ENCODE results near the gene NUP205. TPM values are rescaled to one million over a fixed set of nuclear protein-coding genes. Genes with fewer than 3 reads are reported as not detected.

NUP205 gene
- total and polyA plus RNA-seq, 4 experiments from 2014 or later: 29.2 to 73.8 (median 49.6) TPM

DNA sequence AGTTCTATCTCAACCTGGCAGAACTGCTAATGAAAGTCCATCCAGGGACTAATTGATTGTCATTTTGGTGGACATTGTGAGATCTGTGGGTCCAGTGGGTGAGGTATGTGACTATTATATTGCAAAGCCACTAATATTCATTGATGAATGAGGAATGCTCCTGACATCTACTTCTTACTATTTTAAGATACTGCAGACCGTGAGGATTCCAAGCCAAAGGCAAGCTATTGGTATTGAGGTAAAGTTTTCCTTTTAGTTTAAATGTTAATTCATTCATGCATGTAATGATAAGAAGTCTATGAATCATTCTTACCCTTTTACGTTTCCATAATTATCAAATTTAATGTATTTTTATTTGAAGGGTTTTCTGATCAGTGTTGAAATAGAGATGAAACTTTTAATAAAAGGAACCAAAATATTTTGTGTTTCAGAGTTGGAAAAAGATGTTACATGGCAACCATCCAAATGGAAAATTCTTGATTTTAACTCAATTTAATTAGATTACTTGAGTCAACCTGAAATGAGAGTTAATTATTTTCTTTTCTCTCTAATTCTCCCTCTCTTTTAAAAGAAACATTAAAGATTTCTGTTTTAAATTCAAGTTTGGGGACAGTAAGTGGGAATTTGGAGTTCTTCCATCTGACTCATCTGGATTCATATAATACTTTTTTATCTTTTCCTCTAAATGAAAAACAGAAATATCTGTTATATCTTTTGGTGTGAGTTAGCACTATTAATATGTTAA is 39.6 kb downstream of the NUP205 start:
- Mint-ChIP-seq H3K36me3 (peaks cover 56 to 74% of the 10 kb centered on the region in 2 donors), H3K4me1 (no peaks in the 10 kb centered on the region), H3K27ac (no peak overlapping the region), H3K9me3 (no peaks in the 10 kb centered on the region), H3K27me3 (no peaks in the 10 kb centered on the region), H3K4me3 (no peak overlapping the region)
- intact Hi-C loops (cut with micrococcal nuclease): no loop called here
- no peak for DNase-seq
- POLR2A ChIA-PET (ENCODE audit: partially characterized antibody): no interaction called here
- Histone ChIP-seq H3K4me1 (ENCODE audit: insufficient read depth, low read length) (no peaks in the 10 kb centered on the region), H3K27me3 (ENCODE audit: insufficient read depth, low read length) (no peaks in the 10 kb centered on the region), H3K4me3 (ENCODE audit: low read length in 2 of 2) (no peak overlapping the region), H3K27ac (ENCODE audit: low read depth, low read length) (no peak overlapping the region), H3K9me3 (ENCODE audit: control insufficient read depth in 1 of 2, low read length in 2 of 2) (no peaks in the 10 kb centered on the region), H3K36me3 (ENCODE audit: insufficient read depth, low read length) (peaks cover 71% of the 10 kb centered on the region)
- CTCF ChIA-PET (ENCODE audit: partially characterized antibody): interaction anchor here (1.2 to 2.0 kb wide), 2 partner anchors 24 to 48 kb away, joined by 5 to 7 read pairs; no protein-coding TSS in a partner anchor

DNA sequence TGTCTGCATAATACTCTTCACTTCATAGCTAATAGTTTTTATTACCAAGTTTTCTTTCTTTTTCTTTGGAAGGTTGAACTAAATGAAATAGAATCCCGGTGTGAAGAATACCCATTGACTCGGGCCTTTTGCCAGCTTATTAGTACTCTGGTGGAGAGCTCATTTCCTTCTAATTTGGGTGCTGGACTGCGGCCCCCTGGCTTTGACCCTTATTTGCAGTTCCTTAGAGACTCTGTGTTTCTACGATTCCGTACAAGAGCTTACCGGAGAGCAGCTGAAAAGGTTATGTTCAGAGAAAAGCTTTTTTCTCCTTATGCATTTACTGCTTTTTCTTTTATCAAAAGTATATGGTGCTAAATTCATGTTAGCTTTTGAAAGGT is 40.2 kb downstream of the NUP205 start:
- H3K9me3 Mint-ChIP-seq: no peaks in the 10 kb centered on the region
- POLR2A ChIA-PET (ENCODE audit: partially characterized antibody): no interaction called here
- no peaks in the 10 kb centered on the region for H3K27me3 Mint-ChIP-seq

DNA sequence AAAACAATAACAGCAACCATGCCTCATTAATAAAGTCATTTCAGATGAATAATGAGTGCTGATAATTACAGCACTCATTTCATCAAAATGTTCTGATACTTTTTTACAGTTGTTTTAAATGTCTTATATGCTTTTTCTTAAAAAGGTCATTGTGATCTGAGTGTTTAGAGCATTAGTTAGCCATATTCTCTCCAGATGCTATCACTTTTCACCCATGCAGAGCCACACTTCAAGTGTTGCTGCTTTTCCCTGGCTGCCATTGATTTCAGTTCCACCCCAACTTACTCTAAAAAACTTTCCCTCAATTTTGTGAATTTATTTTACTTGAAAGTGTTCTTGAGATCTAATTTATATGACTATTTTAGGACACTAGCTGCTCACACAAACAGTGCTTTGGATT is 41.8 kb downstream of the NUP205 start:
- intact Hi-C loops (cut with micrococcal nuclease): no loop called here
- H3K27ac Mint-ChIP-seq: peak overlapping the region in 2 of 7 donors; percentile 48 to 64
- DNase-seq: no peak
- peaks cover 51 to 75% of the 10 kb centered on the region in 2 donors for H3K36me3 Mint-ChIP-seq
- no peaks in the 10 kb centered on the region for H3K9me3 Mint-ChIP-seq
- H3K27me3 Mint-ChIP-seq: no peaks in the 10 kb centered on the region
- CTCF ChIA-PET (ENCODE audit: partially characterized antibody): interaction anchor here (0.6 kb wide), 1 partner anchor 30 kb away, joined by 3 read pairs; no protein-coding TSS in a partner anchor
- peaks cover 65% of the 10 kb centered on the region for H3K36me3 ChIP-seq (ENCODE audit: insufficient read depth, low read length)
- POLR2A ChIA-PET (ENCODE audit: partially characterized antibody): no interaction called here
- no peaks in the 10 kb centered on the region for H3K4me1 ChIP-seq (ENCODE audit: insufficient read depth, low read length)
- no peaks in the 10 kb centered on the region for H3K9me3 ChIP-seq (ENCODE audit: control insufficient read depth in 1 of 2, low read length in 2 of 2)
- no peak overlapping the region for H3K4me3 ChIP-seq (ENCODE audit: low read length in 2 of 2)
- H3K27me3 ChIP-seq (ENCODE audit: insufficient read depth, low read length): no peaks in the 10 kb centered on the region
- H3K4me1 Mint-ChIP-seq: no peaks in the 10 kb centered on the region
- H3K4me3 Mint-ChIP-seq: no peak overlapping the region
- no peak overlapping the region for H3K27ac ChIP-seq (ENCODE audit: low read depth, low read length)

More for the DNA sequence above, 40.2 kb downstream of the NUP205 start:
- intact Hi-C loops (cut with micrococcal nuclease): no loop called here
- Histone ChIP-seq H3K27me3 (ENCODE audit: insufficient read depth, low read length) (no peaks in the 10 kb centered on the region), H3K4me1 (ENCODE audit: insufficient read depth, low read length) (no peaks in the 10 kb centered on the region), H3K27ac (ENCODE audit: low read depth, low read length) (no peak overlapping the region), H3K4me3 (ENCODE audit: low read length in 2 of 2) (no peak overlapping the region), H3K36me3 (ENCODE audit: insufficient read depth, low read length) (peaks cover 71% of the 10 kb centered on the region), H3K9me3 (ENCODE audit: control insufficient read depth in 1 of 2, low read length in 2 of 2) (no peaks in the 10 kb centered on the region)
- no peak for DNase-seq
- Mint-ChIP-seq H3K27ac (no peak overlapping the region), H3K4me1 (no peaks in the 10 kb centered on the region), H3K4me3 (no peak overlapping the region), H3K36me3 (peaks cover 54 to 75% of the 10 kb centered on the region in 2 donors)
- CTCF ChIA-PET (ENCODE audit: partially characterized antibody): interaction anchor here (1.2 to 2.0 kb wide), 3 partner anchors 24 to 47 kb away, joined by 4 to 7 read pairs (median 5); no protein-coding TSS in a partner anchor

DNA sequence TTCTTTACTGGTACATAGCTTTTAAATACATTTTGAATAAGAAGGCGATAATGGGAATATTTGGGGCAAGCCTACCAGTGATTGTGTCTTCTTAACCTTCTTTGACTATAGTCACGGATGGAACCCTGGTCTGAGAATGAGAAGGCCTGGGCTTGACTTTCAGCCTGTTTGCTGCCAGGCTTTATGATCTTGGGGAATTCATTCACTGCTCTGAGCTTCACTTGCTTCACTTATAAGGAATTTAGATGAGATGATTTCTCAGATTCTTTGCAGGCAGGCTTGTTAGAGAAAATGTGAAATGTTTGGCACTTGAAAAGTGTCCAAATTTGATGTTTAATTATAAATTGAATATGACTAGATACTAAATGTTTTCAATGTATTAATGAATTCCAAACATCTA is 42.5 kb downstream of the NUP205 start:
- DNase-seq: no peak
- Mint-ChIP-seq H3K9me3 (no peaks in the 10 kb centered on the region), H3K4me1 (no peaks in the 10 kb centered on the region), H3K4me3 (no peak overlapping the region), H3K27me3 (no peaks in the 10 kb centered on the region), H3K36me3 (peaks cover 48 to 74% of the 10 kb centered on the region in 2 donors), H3K27ac (peak overlapping the region in 1 of 7 donors; percentile 9)
- no peaks in the 10 kb centered on the region for H3K9me3 ChIP-seq (ENCODE audit: control insufficient read depth in 1 of 2, low read length in 2 of 2)
- no peaks in the 10 kb centered on the region for H3K27me3 ChIP-seq (ENCODE audit: insufficient read depth, low read length)
- intact Hi-C loops (cut with micrococcal nuclease): no loop called here
- H3K4me1 ChIP-seq (ENCODE audit: insufficient read depth, low read length): no peaks in the 10 kb centered on the region
- H3K36me3 ChIP-seq (ENCODE audit: insufficient read depth, low read length): peaks cover 61% of the 10 kb centered on the region
- no peak overlapping the region for H3K27ac ChIP-seq (ENCODE audit: low read depth, low read length)
- ChIA-PET POLR2A (ENCODE audit: partially characterized antibody) (no interaction called here), CTCF (ENCODE audit: partially characterized antibody) (interaction anchor here (0.6 kb wide), 1 partner anchor 30 kb away, joined by 3 read pairs; no protein-coding TSS in a partner anchor)
- H3K4me3 ChIP-seq (ENCODE audit: low read length in 2 of 2): no peak overlapping the region

DNA sequence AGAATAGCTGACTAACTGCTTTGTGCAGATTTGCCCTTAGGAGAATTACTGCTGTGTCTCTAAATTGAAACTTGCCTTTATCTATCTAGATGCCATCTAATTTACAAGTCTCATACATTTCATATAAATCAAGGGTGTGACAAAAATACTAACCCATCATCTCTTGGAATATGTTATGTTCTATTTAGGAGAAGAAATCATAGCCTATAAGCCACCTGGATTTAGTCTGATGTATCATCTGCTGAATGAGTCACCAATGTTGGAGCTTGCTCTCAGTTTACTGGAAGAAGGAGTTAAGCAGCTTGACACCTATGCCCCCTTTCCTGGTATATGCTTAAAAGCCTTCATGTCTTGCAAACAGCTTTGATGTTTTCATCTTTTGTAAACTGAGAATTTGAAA is 43.5 kb downstream of the NUP205 start:
- Histone ChIP-seq H3K27ac (ENCODE audit: low read depth, low read length) (no peak overlapping the region), H3K36me3 (ENCODE audit: insufficient read depth, low read length) (peaks cover 56% of the 10 kb centered on the region), H3K4me1 (ENCODE audit: insufficient read depth, low read length) (no peaks in the 10 kb centered on the region), H3K4me3 (ENCODE audit: low read length in 2 of 2) (no peak overlapping the region), H3K27me3 (ENCODE audit: insufficient read depth, low read length) (no peaks in the 10 kb centered on the region), H3K9me3 (ENCODE audit: control insufficient read depth in 1 of 2, low read length in 2 of 2) (no peaks in the 10 kb centered on the region)
- Mint-ChIP-seq H3K27ac (peak overlapping the region in 2 of 7 donors; percentile 19 to 29), H3K27me3 (no peaks in the 10 kb centered on the region), H3K4me1 (no peaks in the 10 kb centered on the region), H3K36me3 (peaks cover 48 to 73% of the 10 kb centered on the region in 2 donors), H3K9me3 (no peaks in the 10 kb centered on the region), H3K4me3 (no peak overlapping the region)
- ChIA-PET CTCF (ENCODE audit: partially characterized antibody) (no interaction called here), POLR2A (ENCODE audit: partially characterized antibody) (no interaction called here)
- intact Hi-C loops (cut with micrococcal nuclease): no loop called here
- no peak for DNase-seq

DNA sequence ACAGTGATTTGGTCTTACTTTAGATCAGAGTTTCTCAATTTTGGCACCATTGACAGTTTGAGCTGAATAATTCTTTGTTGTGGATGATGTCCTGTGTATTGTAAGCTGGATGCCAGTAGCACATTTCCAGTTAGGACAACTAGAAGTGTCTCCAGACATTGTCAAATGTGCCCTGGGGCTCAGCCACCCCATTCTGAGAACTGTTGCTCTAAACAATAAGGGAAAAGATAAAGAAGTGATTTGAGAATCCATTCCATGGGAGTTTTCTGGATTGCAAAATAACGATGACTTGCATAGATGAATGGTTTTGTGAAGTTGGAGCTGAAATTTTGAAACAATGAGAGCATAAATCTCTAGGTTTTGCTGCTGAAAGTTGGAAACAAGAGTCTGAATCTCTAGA is 44.6 kb downstream of the NUP205 start:
- peaks cover 51 to 75% of the 10 kb centered on the region in 2 donors for H3K36me3 Mint-ChIP-seq
- Histone ChIP-seq H3K27me3 (ENCODE audit: insufficient read depth, low read length) (no peaks in the 10 kb centered on the region), H3K27ac (ENCODE audit: low read depth, low read length) (no peak overlapping the region), H3K4me3 (ENCODE audit: low read length in 2 of 2) (no peak overlapping the region), H3K4me1 (ENCODE audit: insufficient read depth, low read length) (no peaks in the 10 kb centered on the region), H3K36me3 (ENCODE audit: insufficient read depth, low read length) (peaks cover 60% of the 10 kb centered on the region), H3K9me3 (ENCODE audit: control insufficient read depth in 1 of 2, low read length in 2 of 2) (no peaks in the 10 kb centered on the region)
- H3K9me3 Mint-ChIP-seq: no peaks in the 10 kb centered on the region
- ChIA-PET POLR2A (ENCODE audit: partially characterized antibody) (no interaction called here), CTCF (ENCODE audit: partially characterized antibody) (interaction anchor here (0.7 to 2.3 kb wide), 2 partner anchors 18 to 51 kb away, joined by 3 to 10 read pairs; no protein-coding TSS in a partner anchor)
- H3K27me3 Mint-ChIP-seq: no peaks in the 10 kb centered on the region
- H3K27ac Mint-ChIP-seq: peak overlapping the region in 1 of 7 donors; percentile 57
- intact Hi-C loops (cut with micrococcal nuclease): no loop called here
- H3K4me1 Mint-ChIP-seq: no peaks in the 10 kb centered on the region
- H3K4me3 Mint-ChIP-seq: no peak overlapping the region
- DNase-seq: no peak

DNA sequence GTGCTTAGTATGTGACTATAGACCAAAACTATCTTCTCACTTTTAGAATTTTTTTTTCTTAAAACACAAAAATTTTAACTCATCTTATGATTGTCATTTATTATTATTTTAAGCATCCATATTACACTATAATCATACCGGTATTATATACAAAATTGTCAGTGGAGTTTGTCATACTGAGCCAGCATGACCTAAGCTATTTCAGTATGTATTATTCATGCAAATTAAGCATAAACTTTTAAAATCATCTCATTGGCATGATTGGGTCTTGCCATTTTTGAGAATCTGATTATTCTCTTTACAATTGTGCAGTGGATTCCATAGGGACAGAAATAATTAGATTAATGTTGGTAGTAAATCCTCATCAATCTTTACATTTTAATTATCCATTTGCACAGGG is 58.4 kb downstream of the NUP205 start:
- Mint-ChIP-seq H3K4me1 (no peaks in the 10 kb centered on the region), H3K9me3 (peaks cover 0 to 2% (median 0%) of the 10 kb centered on the region in 8 donors), H3K36me3 (peaks cover 25 to 64% of the 10 kb centered on the region in 2 donors), H3K27me3 (no peaks in the 10 kb centered on the region), H3K4me3 (no peak overlapping the region), H3K27ac (no peak overlapping the region)
- Histone ChIP-seq H3K4me3 (ENCODE audit: low read length in 2 of 2) (no peak overlapping the region), H3K4me1 (ENCODE audit: insufficient read depth, low read length) (no peaks in the 10 kb centered on the region), H3K27ac (ENCODE audit: low read depth, low read length) (no peak overlapping the region), H3K27me3 (ENCODE audit: insufficient read depth, low read length) (no peaks in the 10 kb centered on the region), H3K36me3 (ENCODE audit: insufficient read depth, low read length) (peaks cover 38% of the 10 kb centered on the region), H3K9me3 (ENCODE audit: control insufficient read depth in 1 of 2, low read length in 2 of 2) (no peaks in the 10 kb centered on the region)
- intact Hi-C loops (cut with micrococcal nuclease): no loop called here
- DNase-seq: no peak
- CTCF ChIA-PET (ENCODE audit: partially characterized antibody): interaction anchor here (0.9 kb wide), 1 partner anchor 9 kb away, joined by 3 read pairs; no protein-coding TSS in a partner anchor
- POLR2A ChIA-PET (ENCODE audit: partially characterized antibody): no interaction called here

Data from CD4-positive, alpha-beta memory T cell (primary cell).